ENCODE data around the gene DNAH14. TPM values are rescaled to one million over a fixed set of nuclear protein-coding genes. Genes with fewer than 3 reads are reported as not detected.
"Not testable (repeated sequence)": the region's sequence is repeated elsewhere in the genome, so short reads cannot be mapped to it uniquely, and the experiment has no call there.

The DNAH14 gene
- total RNA-seq, 3 donors from 2014 or later: 6.1 to 38.6 (median 23.9) TPM

GRCh38 chr1:225004396-225004795, 74.9 kb downstream of the DNAH14 start:
- no peak for DNase-seq (ENCODE audit: low spot score in 2 of 2)
- H3K4me3 ChIP-seq: no peak overlapping the region
- no peaks in the 10 kb centered on the region for H3K4me1 ChIP-seq
- TF ChIP-seq POLR2AphosphoS5 (IDR thresholded peaks at IDR 0.05) (no peak), POLR2A (IDR thresholded peaks at IDR 0.05) (no peak), CTCF (IDR thresholded peaks at IDR 0.05) (no peak)
- H3K27me3 ChIP-seq: no peaks in the 10 kb centered on the region
- H3K27ac ChIP-seq: no peak overlapping the region
- H3K36me3 ChIP-seq: no peaks in the 10 kb centered on the region
- intact Hi-C loops (cut with DNase I; ENCODE audit: low total_unique reads): no loop called here
- H3K9me3 ChIP-seq: peaks cover 0 to 24% of the 10 kb centered on the region in 2 donors

GRCh38 chr1:225006352-225006751, 76.9 kb downstream of the DNAH14 start:
- H3K36me3 ChIP-seq; intact Hi-C loops (cut with DNase I; ENCODE audit: low total_unique reads); DNase-seq (ENCODE audit: low spot score in 2 of 2): not testable (repeated sequence)

GRCh38 chr1:225008050-225008449, 78.6 kb downstream of the DNAH14 start:
- H3K36me3 ChIP-seq; DNase-seq (ENCODE audit: low spot score in 2 of 2); H3K27ac ChIP-seq; H3K4me1 ChIP-seq; H3K27me3 ChIP-seq; intact Hi-C loops (cut with DNase I; ENCODE audit: low total_unique reads); H3K4me3 ChIP-seq: not testable (repeated sequence)
- peaks cover 0 to 23% of the 10 kb centered on the region in 2 donors for H3K9me3 ChIP-seq

More at GRCh38 chr1:225006352-225006751, 76.9 kb downstream of the DNAH14 start:
- peaks cover 0 to 21% of the 10 kb centered on the region in 2 donors for H3K9me3 ChIP-seq
- not testable (repeated sequence) for H3K27me3 ChIP-seq, H3K4me1 ChIP-seq, H3K27ac ChIP-seq, H3K4me3 ChIP-seq

- Histone ChIP-seq H3K36me3 (no peaks in the 10 kb centered on the region), H3K27ac (no peak overlapping the region), H3K27me3 (no peaks in the 10 kb centered on the region), H3K4me3 (no peak overlapping the region), H3K9me3 (peaks cover 0 to 9% of the 10 kb centered on the region in 2 donors), H3K4me1 (no peaks in the 10 kb centered on the region)
- DNase-seq (ENCODE audit: low spot score in 2 of 2): no peak
- TF ChIP-seq POLR2AphosphoS5 (IDR thresholded peaks at IDR 0.05) (no peak), CTCF (IDR thresholded peaks at IDR 0.05) (no peak), POLR2A (IDR thresholded peaks at IDR 0.05) (no peak)
- intact Hi-C loops (cut with DNase I; ENCODE audit: low total_unique reads): no loop called here
Observed at GRCh38 chr1:225021037-225021436, 91.6 kb downstream of the DNAH14 start.

GRCh38 chr1:225026701-225027100, 97.2 kb downstream of the DNAH14 start:
- no peak for DNase-seq (ENCODE audit: low spot score in 2 of 2)
- H3K27ac ChIP-seq: no peak overlapping the region
- H3K4me1 ChIP-seq: no peaks in the 10 kb centered on the region
- intact Hi-C loops (cut with DNase I; ENCODE audit: low total_unique reads): no loop called here
- H3K27me3 ChIP-seq: no peaks in the 10 kb centered on the region
- H3K4me3 ChIP-seq: no peak overlapping the region
- H3K36me3 ChIP-seq: no peaks in the 10 kb centered on the region
- TF ChIP-seq POLR2A (IDR thresholded peaks at IDR 0.05): no peak
- TF ChIP-seq CTCF (IDR thresholded peaks at IDR 0.05): no peak
- no peak for TF ChIP-seq POLR2AphosphoS5 (IDR thresholded peaks at IDR 0.05)
- peaks cover 0 to 16% of the 10 kb centered on the region in 2 donors for H3K9me3 ChIP-seq

GRCh38 chr1:225036441-225036840, 107.0 kb downstream of the DNAH14 start:
- H3K36me3 ChIP-seq; H3K4me1 ChIP-seq; H3K9me3 ChIP-seq; H3K4me3 ChIP-seq; DNase-seq (ENCODE audit: low spot score in 2 of 2); intact Hi-C loops (cut with DNase I; ENCODE audit: low total_unique reads); H3K27me3 ChIP-seq; H3K27ac ChIP-seq: not testable (repeated sequence)

GRCh38 chr1:225042263-225042662, 112.8 kb downstream of the DNAH14 start:
- Histone ChIP-seq H3K9me3 (no peaks in the 10 kb centered on the region), H3K4me3 (no peak overlapping the region), H3K36me3 (no peaks in the 10 kb centered on the region), H3K4me1 (no peaks in the 10 kb centered on the region), H3K27ac (no peak overlapping the region), H3K27me3 (no peaks in the 10 kb centered on the region)
- no peak for DNase-seq (ENCODE audit: low spot score in 2 of 2)
- TF ChIP-seq POLR2AphosphoS5 (IDR thresholded peaks at IDR 0.05) (no peak), CTCF (IDR thresholded peaks at IDR 0.05) (no peak), POLR2A (IDR thresholded peaks at IDR 0.05) (no peak)
- intact Hi-C loops (cut with DNase I; ENCODE audit: low total_unique reads): no loop called here

Data from breast epithelium (tissue), 4 donors.